LNCAP (cell line): ENCODE results near the gene EZR.

ENCODE experiments used
- CTCF ChIP-seq: fragments of 450-650 bp; IDR thresholded peaks from 2 replicates; pipeline ENCODE4 v1.5.1; 2017; ENCODE audit warnings: mild to moderate bottlenecking

Gene EZR

GRCh38 chr6:158793432-158793831 is 25.7 kb downstream of the EZR start:
- TF ChIP-seq CTCF: no peak

GRCh38 chr6:158791274-158791855 is 27.8 kb downstream of the EZR start:
- no peak for TF ChIP-seq CTCF

GRCh38 chr6:158789115-158789917 is 29.9 kb downstream of the EZR start:
- TF ChIP-seq CTCF: no peak

- no peak for TF ChIP-seq CTCF
Measured at GRCh38 chr6:158787395-158787794, 31.8 kb downstream of the EZR start.

- TF ChIP-seq CTCF: no peak
Measured at GRCh38 chr6:158786645-158787304, 32.4 kb downstream of the EZR start.

- TF ChIP-seq CTCF: no peak
Measured at GRCh38 chr6:158785036-158785435, 34.1 kb downstream of the EZR start.

- no peak for TF ChIP-seq CTCF
Measured at GRCh38 chr6:158784505-158784904, 34.7 kb downstream of the EZR start.
